Measurements from ENCODE around the gene KIF26A.
"Not testable (repeated sequence)": the region's sequence is repeated elsewhere in the genome, so short reads cannot be mapped to it uniquely, and the experiment has no call there.

Gene KIF26A

DNA sequence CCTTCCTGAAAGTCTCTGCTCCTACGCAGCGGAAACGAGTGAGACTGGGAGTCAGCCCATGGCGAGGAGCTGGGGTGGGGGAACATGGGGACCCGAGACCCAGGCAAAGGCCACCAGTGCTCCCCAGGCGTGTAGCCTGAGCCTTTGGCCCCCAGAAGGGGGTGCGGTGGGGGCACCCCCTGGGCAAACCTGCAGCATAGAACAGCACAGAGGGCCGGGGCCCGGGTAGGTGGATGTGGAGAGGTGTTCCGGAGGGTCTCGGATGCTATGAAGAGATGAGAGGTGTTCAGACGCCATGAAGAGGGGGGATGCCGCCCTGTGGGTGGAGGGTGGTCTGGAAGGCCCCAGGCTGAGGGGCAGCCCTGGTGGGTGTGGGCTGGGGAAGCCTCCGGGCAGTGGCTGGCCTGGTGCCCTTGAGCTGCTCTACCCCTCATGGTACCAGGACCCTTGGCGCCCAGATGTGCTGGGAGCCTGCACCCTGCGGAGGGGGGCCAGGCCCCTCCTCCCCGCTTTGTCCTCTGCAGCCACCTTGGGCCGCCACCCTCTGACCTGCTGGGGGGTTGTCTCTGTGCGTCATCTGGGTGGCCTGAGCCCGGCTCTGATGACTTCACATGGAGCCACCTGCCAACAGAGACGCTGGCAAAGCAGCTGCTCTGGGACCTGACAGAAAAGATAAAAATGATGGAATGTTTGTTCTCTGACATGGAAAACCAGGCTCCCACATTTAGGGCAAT lies 83.4 kb downstream of the KIF26A start:
- Histone ChIP-seq H3K9me3 (replicated peaks in 1 of 11) (no peaks in the 10 kb centered on the region), H3K4me2 (peak overlapping the region in 7 of 11 experiments; percentile 86 to 99 (median 96); a peak in 10 of 22 replicates), H3K36me3 (no peaks in the 10 kb centered on the region), H3K27ac (no peak overlapping the region), H3K9ac (no peak overlapping the region), H3K27me3 (peaks cover 7 to 56% (median 24%) of the 10 kb centered on the region in 11 experiments; a peak in 18 of 22 replicates), H3K4me1 (peaks cover 32 to 71% (median 54%) of the 10 kb centered on the region in 10 experiments), H4K20me1 (peaks cover 0 to 22% (median 15%) of the 10 kb centered on the region in 11 experiments; a peak in 12 of 22 replicates), H3K4me3 (no peak overlapping the region)
- TF ChIP-seq Cebpa-rat (IDR thresholded peaks at IDR 0.05) = no peak

- TF ChIP-seq Cebpa-rat (IDR thresholded peaks at IDR 0.05) = no peak
- H3K27ac ChIP-seq = no peak overlapping the region
- H3K9me3 ChIP-seq (replicated peaks in 1 of 11) = peaks cover 0 to 7% (median 4%) of the 10 kb centered on the region in 11 experiments; a peak in 12 of 22 replicates
Observed at GRCh38 chr14:104222396-104223036, 84.1 kb downstream of the KIF26A start.

GRCh38 chr14:104223101-104224041 lies 85.0 kb downstream of the KIF26A start:
- Histone ChIP-seq H4K20me1 (peaks cover 0 to 23% (median 15%) of the 10 kb centered on the region in 11 experiments; a peak in 13 of 22 replicates), H3K27me3 (peaks cover 7 to 56% (median 24%) of the 10 kb centered on the region in 11 experiments; a peak in 18 of 22 replicates), H3K36me3 (no peaks in the 10 kb centered on the region), H3K9me3 (replicated peaks in 1 of 11) (peaks cover 0 to 13% (median 8%) of the 10 kb centered on the region in 11 experiments; a peak in 12 of 22 replicates), H3K9ac (peak overlapping the region; percentile 37 to 68 (median 56); a peak in 21 of 22 replicates), H3K4me1 (peaks cover 34 to 78% (median 65%) of the 10 kb centered on the region in 10 experiments), H3K27ac (peak overlapping the region in 10 of 11 experiments; percentile 21 to 70 (median 50); a peak in 18 of 22 replicates), H3K4me2 (peak overlapping the region; percentile 83 to 99 (median 91)), H3K4me3 (peak overlapping the region; percentile 18 to 57 (median 42); a peak in 16 of 20 replicates)
- no peak for TF ChIP-seq Cebpa-rat (IDR thresholded peaks at IDR 0.05)

More at GRCh38 chr14:104222396-104223036, 84.1 kb downstream of the KIF26A start:
- H3K4me3 ChIP-seq = no peak overlapping the region
- H3K4me1 ChIP-seq = peaks cover 34 to 78% (median 61%) of the 10 kb centered on the region in 10 experiments
- H3K36me3 ChIP-seq = no peaks in the 10 kb centered on the region
- H3K4me2 ChIP-seq = peak overlapping the region; percentile 83 to 99 (median 91); a peak in 20 of 22 replicates
- peaks cover 7 to 56% (median 24%) of the 10 kb centered on the region in 11 experiments; a peak in 18 of 22 replicates for H3K27me3 ChIP-seq
- H4K20me1 ChIP-seq = peaks cover 0 to 23% (median 15%) of the 10 kb centered on the region in 11 experiments; a peak in 12 of 22 replicates
- H3K9ac ChIP-seq = no peak overlapping the region

DNA sequence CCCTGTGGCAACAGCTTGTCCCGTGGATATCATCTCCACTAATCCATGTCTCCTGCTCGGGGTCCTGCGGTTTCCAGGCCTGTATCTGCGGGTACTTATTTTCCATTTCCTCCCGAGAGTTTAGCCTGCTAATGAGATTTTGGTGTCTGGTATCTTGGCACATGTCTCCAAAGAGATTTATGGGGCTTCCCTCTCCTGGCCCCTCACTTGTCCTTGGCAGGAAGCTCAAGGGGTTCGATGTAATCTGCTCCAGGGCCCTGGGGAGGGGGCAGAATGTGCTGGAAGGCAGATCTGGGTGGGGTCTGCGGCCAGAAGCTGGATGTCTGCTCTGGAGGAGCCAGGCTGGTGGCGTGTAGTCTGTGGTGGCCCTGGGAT lies 85.7 kb downstream of the KIF26A start:
- Histone ChIP-seq H3K9ac (peak overlapping the region; percentile 37 to 68 (median 56); a peak in 17 of 22 replicates), H3K27ac (peak overlapping the region in 9 of 11 experiments; percentile 21 to 70 (median 51); a peak in 13 of 22 replicates), H3K9me3 (replicated peaks in 1 of 11) (peaks cover 0 to 13% (median 8%) of the 10 kb centered on the region in 11 experiments; a peak in 12 of 22 replicates), H3K36me3 (no peaks in the 10 kb centered on the region), H3K4me2 (peak overlapping the region; percentile 83 to 99 (median 91)), H3K27me3 (peaks cover 7 to 56% (median 24%) of the 10 kb centered on the region in 11 experiments; a peak in 18 of 22 replicates), H3K4me3 (peak overlapping the region in 7 of 10 experiments; percentile 32 to 57 (median 45); a peak in 9 of 20 replicates), H4K20me1 (peaks cover 0 to 23% (median 15%) of the 10 kb centered on the region in 11 experiments; a peak in 13 of 22 replicates), H3K4me1 (peaks cover 34 to 81% (median 72%) of the 10 kb centered on the region in 10 experiments)
- TF ChIP-seq Cebpa-rat (IDR thresholded peaks at IDR 0.05) = no peak

DNA sequence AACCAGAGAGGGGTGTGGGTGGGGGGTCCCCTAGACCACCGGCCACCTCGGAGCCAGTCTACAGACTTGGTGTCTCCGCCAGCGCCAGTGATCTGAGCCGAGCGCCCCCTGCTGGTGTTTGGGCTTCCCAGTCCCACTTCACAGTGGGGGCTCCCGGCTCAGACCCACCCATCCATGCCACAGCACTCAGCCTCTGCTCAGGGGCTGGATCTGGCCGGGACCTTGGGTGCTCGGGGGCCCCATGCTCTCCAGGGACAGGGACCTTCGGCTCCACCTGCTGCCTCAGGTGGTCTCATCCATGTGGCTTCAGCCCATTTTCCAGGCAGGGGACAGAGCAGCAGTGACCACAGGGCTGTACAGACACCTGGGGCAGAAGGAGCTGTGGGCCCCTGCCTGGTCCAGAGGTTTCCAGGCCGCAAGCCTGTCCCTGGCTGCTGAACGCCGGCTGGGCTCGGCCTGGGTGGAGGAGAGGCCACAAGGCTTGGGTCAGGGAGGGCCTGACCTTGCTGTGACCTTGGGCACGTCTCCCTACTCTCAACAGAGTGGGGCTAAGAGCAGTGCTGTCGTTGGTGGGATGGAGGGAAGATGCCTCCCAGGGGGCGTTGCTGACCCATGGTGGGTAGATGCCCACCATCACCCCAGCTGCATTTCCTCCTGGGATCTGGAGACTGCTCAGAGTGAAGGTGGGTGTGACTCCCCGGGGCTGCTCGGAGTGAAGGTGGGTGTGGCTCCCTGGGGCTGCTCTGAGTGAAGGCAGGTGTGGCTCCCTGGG lies 86.3 kb downstream of the KIF26A start:
- Histone ChIP-seq H3K9ac (peak overlapping the region in 8 of 11 experiments; percentile 3 to 68 (median 56); a peak in 11 of 22 replicates), H3K27me3 (peaks cover 4 to 54% (median 22%) of the 10 kb centered on the region in 11 experiments; a peak in 18 of 22 replicates), H4K20me1 (peaks cover 0 to 23% (median 15%) of the 10 kb centered on the region in 11 experiments; a peak in 13 of 22 replicates), H3K9me3 (replicated peaks in 1 of 11) (peaks cover 0 to 13% (median 8%) of the 10 kb centered on the region in 11 experiments; a peak in 12 of 22 replicates), H3K4me2 (peak overlapping the region; percentile 83 to 99 (median 91)), H3K4me3 (peak overlapping the region in 3 of 10 experiments; percentile 32 to 57 (median 38); a peak in 5 of 20 replicates), H3K36me3 (no peaks in the 10 kb centered on the region), H3K27ac (peak overlapping the region in 6 of 11 experiments; percentile 12 to 70 (median 55); a peak in 9 of 22 replicates), H3K4me1 (peaks cover 34 to 87% (median 75%) of the 10 kb centered on the region in 10 experiments)
- TF ChIP-seq Cebpa-rat (IDR thresholded peaks at IDR 0.05) = no peak

DNA sequence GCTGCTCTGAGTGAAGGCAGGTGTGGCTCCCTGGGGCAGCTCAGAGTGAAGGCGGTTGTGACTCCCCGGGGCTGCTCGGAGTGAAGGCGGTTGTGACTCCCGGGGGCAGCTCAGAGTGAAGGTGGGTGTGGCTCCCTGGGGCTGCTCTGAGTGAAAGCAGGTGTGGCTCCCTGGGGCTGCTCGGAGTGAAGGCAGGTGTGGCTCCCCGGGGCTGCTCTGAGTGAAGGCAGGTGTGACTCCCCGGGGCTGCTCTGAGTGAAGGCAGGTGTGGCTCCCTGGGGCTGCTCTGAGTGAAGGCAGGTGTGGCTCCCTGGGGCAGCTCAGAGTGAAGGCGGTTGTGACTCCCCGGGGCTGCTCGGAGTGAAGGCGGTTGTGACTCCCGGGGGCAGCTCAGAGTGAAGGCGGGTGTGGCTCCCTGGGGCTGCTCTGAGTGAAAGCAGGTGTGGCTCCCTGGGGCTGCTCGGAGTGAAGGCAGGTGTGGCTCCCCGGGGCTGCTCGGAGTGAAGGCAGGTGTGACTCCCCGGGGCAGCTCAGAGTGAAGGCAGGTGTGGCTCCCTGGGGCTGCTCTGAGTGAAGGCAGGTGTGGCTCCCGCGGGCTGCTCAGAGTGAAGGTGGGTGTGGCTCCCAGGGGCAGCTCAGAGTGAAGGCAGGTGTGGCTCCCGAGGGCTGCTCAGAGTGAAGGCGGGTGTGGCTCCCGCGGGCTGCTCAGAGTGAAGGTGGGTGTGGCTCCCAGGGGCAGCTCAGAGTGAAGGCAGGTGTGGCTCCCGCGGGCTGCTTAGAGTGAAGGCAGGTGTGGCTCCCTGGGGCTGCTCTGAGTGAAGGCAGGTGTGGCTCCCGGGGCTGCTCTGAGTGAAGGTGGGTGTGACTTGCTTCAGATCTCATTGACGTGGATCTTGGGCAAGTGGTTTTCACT lies 87.1 kb downstream of the KIF26A start:
- not testable (repeated sequence) for H3K4me3 ChIP-seq, H3K36me3 ChIP-seq, H3K27ac ChIP-seq
- Histone ChIP-seq H3K4me1 (peaks cover 34 to 90% (median 75%) of the 10 kb centered on the region in 10 experiments), H3K27me3 (peaks cover 0 to 46% (median 14%) of the 10 kb centered on the region in 11 experiments; a peak in 17 of 22 replicates), H3K4me2 (peak overlapping the region; percentile 33 to 99 (median 91)), H3K9ac (peak overlapping the region in 1 of 11 experiments; percentile 29; a peak in 2 of 22 replicates), H3K9me3 (replicated peaks in 1 of 11) (peaks cover 0 to 13% (median 8%) of the 10 kb centered on the region in 11 experiments; a peak in 12 of 22 replicates), H4K20me1 (peaks cover 0 to 23% (median 15%) of the 10 kb centered on the region in 11 experiments; a peak in 13 of 22 replicates)
